AG04449 (cell line): Measurements from ENCODE around the gene ZNF592.

Source experiments
- CTCF ChIA-PET: fragments of 350-600 bp; formaldehyde crosslinking; extraction: SDS; loops from one replicate; lab custom pipeline; 2021; ENCODE audit warnings: antibody characterized with exemption; lab: Yijun Ruan, JAX
- POLR2A ChIA-PET: fragments of 400-600, 350-600 bp; formaldehyde crosslinking; extraction: SDS; loops from one replicate; lab custom pipeline; 2020; ENCODE audit warnings: antibody characterized with exemption, inconsistent platforms; lab: Yijun Ruan, JAX
- DNase-seq: peaks from one replicate; pipeline ENCODE4 v3.0.0-alpha.2; 2010; ENCODE audit warnings: low read depth, low spot score
- H3K4me3 ChIP-seq: 2 replicates; pipeline ENCODE4 v1.5.1; 2011; ENCODE audit warnings: low read depth, mild to moderate bottlenecking, control low read depth, low read length
- CTCF ChIP-seq: IDR thresholded peaks from one replicate; pipeline ENCODE4 v1.5.1; 2011; ENCODE audit warnings: mild to moderate bottlenecking, moderate library complexity, low read length, control low read depth, inconsistent platforms; ENCODE audit not compliant: insufficient read depth; ENCODE audit errors: missing control alignments

The ZNF592 gene

GRCh38 chr15:84788500-84788899, 40.1 kb downstream of the ZNF592 start:
- CTCF ChIA-PET: no interaction called here

GRCh38 chr15:84789762-84790161, 41.4 kb downstream of the ZNF592 start:
- no peak for DNase-seq
- ChIA-PET CTCF (interaction anchor here (0.6 to 1.2 kb wide), 2 partner anchors 13 to 21 kb away, joined by 3 to 4 read pairs; no protein-coding TSS in a partner anchor), POLR2A (no interaction called here)
- TF ChIP-seq CTCF: no peak
- no peak overlapping the region for H3K4me3 ChIP-seq

More at GRCh38 chr15:84788500-84788899, 40.1 kb downstream of the ZNF592 start:
- DNase-seq: no peak
- no peak overlapping the region for H3K4me3 ChIP-seq
- POLR2A ChIA-PET: no interaction called here
- no peak for TF ChIP-seq CTCF

- POLR2A ChIA-PET: no interaction called here
- no peak for TF ChIP-seq CTCF
These were observed 42.3 kb downstream of the ZNF592 start for GRCh38 chr15:84790676-84791075.

GRCh38 chr15:84791763-84792162, 43.4 kb downstream of the ZNF592 start:
- ChIA-PET CTCF (interaction anchor here (1.2 kb wide), 1 partner anchor 15 kb away, joined by 3 read pairs; no protein-coding TSS in a partner anchor), POLR2A (no interaction called here)
- DNase-seq: no peak

More at GRCh38 chr15:84790676-84791075, 42.3 kb downstream of the ZNF592 start:
- no peak overlapping the region for H3K4me3 ChIP-seq
- CTCF ChIA-PET: interaction anchor here (1.2 kb wide), 1 partner anchor 14 kb away, joined by 4 read pairs; no protein-coding TSS in a partner anchor
- DNase-seq: no peak

GRCh38 chr15:84793431-84794161, 45.2 kb downstream of the ZNF592 start:
- CTCF ChIA-PET: no interaction called here
- DNase-seq: no peak
- POLR2A ChIA-PET: no interaction called here
- H3K4me3 ChIP-seq: no peak overlapping the region
- no peak for TF ChIP-seq CTCF

More at GRCh38 chr15:84791763-84792162, 43.4 kb downstream of the ZNF592 start:
- TF ChIP-seq CTCF: no peak
- H3K4me3 ChIP-seq: no peak overlapping the region

GRCh38 chr15:84794162-84794547, 45.8 kb downstream of the ZNF592 start:
- DNase-seq: no peak
- no peak overlapping the region for H3K4me3 ChIP-seq
- TF ChIP-seq CTCF: no peak
- ChIA-PET POLR2A (no interaction called here), CTCF (no interaction called here)
